Measurements from ENCODE around the gene DNAH6. TPM values are rescaled to one million over a fixed set of nuclear protein-coding genes. Genes with fewer than 3 reads are reported as not detected.

DNAH6 gene
- total and polyA plus RNA-seq, 11 donors = 0.05 to 0.75 (median 0.10) TPM; not detected in 2

GRCh38 chr2:84755096-84755495 lies 238.8 kb downstream of the DNAH6 start:
- H3K4me1 ChIP-seq = no peaks in the 10 kb centered on the region
- 78 to 99% (median 88%) methylated on average over 1 of the region's 1 CpG for WGBS, 4 donors
- ATAC-seq = no peak
- no peaks in the 10 kb centered on the region for H3K27me3 ChIP-seq
- H3K9me3 ChIP-seq = peaks cover 0 to 14% (median 4%) of the 10 kb centered on the region in 12 donors
- no peak overlapping the region for H3K4me3 ChIP-seq
- no peaks in the 10 kb centered on the region for H3K36me3 ChIP-seq
- DNase-seq = no peak
- intact Hi-C loops (cut with DNase I) = no loop called here
- TF ChIP-seq POLR2A (IDR thresholded peaks at IDR 0.05) (no peak), CTCF (IDR thresholded peaks at IDR 0.05) (no peak)
- no peak overlapping the region for H3K27ac ChIP-seq

- intact Hi-C loops (cut with DNase I) = no loop called here
- ATAC-seq (no peak), DNase-seq (no peak)
- Histone ChIP-seq H3K36me3 (no peaks in the 10 kb centered on the region), H3K27ac (no peak overlapping the region), H3K9me3 (peaks cover 0 to 15% (median 4%) of the 10 kb centered on the region in 12 donors), H3K4me1 (no peaks in the 10 kb centered on the region), H3K27me3 (no peaks in the 10 kb centered on the region), H3K4me3 (no peak overlapping the region)
- 64 to 75% (median 71%) methylated on average over 3 of the region's 3 CpGs for WGBS, 4 donors
- TF ChIP-seq CTCF (IDR thresholded peaks at IDR 0.05) (no peak), POLR2A (IDR thresholded peaks at IDR 0.05) (no peak)
Measured at GRCh38 chr2:84757648-84758047, 241.3 kb downstream of the DNAH6 start.

GRCh38 chr2:84766791-84767190 lies 250.5 kb downstream of the DNAH6 start:
- ATAC-seq (no peak), DNase-seq (no peak)
- no peak overlapping the region for H3K27ac ChIP-seq
- no peaks in the 10 kb centered on the region for H3K4me1 ChIP-seq
- intact Hi-C loops (cut with DNase I) = no loop called here
- TF ChIP-seq CTCF (IDR thresholded peaks at IDR 0.05) (no peak), POLR2A (IDR thresholded peaks at IDR 0.05) (no peak)
- 52 to 71% (median 62%) methylated on average over 2 of the region's 2 CpGs for WGBS, 4 donors
- H3K27me3 ChIP-seq = no peaks in the 10 kb centered on the region
- H3K9me3 ChIP-seq = peaks cover 0 to 21% (median 13%) of the 10 kb centered on the region in 12 donors
- no peaks in the 10 kb centered on the region for H3K36me3 ChIP-seq
- no peak overlapping the region for H3K4me3 ChIP-seq

GRCh38 chr2:84768840-84769239 lies 252.5 kb downstream of the DNAH6 start:
- Histone ChIP-seq H3K4me1 (no peaks in the 10 kb centered on the region), H3K4me3 (no peak overlapping the region), H3K36me3 (no peaks in the 10 kb centered on the region), H3K9me3 (peaks cover 0 to 41% (median 19%) of the 10 kb centered on the region in 12 donors), H3K27me3 (no peaks in the 10 kb centered on the region), H3K27ac (no peak overlapping the region)
- intact Hi-C loops (cut with DNase I) = no loop called here
- DNase-seq (no peak), ATAC-seq (no peak)
- 82 to 91% (median 85%) methylated on average over 4 of the region's 4 CpGs for WGBS, 4 donors
- no peak for TF ChIP-seq POLR2A (IDR thresholded peaks at IDR 0.05)
- no peak for TF ChIP-seq CTCF (IDR thresholded peaks at IDR 0.05)

Measured in heart left ventricle (tissue), 16 donors.